HG03060 (cell line): Measurements from ENCODE around the gene GBA2.

Experiments used
- ATAC-seq: cut with Tn5 transposase; IDR thresholded peaks from one replicate; pipeline ENCODE4 v1.9.1; 2021; ENCODE audit warnings: low read depth, moderate number of reproducible peaks; ENCODE audit not compliant: unreplicated experiment

GBA2 gene

DNA sequence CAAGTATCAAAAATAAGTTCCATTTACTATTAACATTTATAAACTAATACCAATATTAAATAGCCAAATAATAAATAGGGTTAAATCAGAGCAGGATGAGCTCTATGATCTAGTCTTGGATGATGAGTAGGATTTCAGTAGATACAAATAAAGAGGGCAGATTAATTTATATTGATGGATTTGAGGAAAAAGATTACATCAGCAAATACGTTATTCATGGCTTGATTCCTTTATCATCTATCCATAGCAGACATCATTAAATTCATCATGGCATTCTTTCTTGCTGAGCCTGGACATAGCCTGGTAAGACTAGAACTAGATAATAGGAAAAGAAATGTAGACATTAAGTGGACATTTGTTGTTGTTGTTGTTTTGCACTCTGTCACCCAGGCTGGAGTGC lies 18.4 kb upstream of the GBA2 start:
- no peak for ATAC-seq

DNA sequence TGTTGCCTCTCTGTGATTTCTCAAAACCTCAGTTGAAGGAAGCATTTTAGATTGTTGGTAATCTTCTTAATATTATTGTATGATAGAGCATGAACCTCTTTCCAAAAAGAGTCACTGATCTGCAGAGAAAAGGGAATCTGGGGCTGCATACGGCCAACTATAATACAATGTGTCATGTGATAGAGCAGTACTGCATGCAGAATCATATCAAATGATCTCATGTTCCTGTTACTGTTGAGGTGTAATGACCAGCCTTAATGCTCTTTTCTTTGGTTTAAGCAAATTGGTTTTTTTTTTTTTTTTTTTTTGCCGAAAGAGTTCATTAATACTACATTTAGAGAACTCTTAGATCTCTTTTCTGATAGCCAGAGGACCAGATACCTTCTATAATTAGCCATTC lies 18.0 kb upstream of the GBA2 start:
- ATAC-seq, result no peak

DNA sequence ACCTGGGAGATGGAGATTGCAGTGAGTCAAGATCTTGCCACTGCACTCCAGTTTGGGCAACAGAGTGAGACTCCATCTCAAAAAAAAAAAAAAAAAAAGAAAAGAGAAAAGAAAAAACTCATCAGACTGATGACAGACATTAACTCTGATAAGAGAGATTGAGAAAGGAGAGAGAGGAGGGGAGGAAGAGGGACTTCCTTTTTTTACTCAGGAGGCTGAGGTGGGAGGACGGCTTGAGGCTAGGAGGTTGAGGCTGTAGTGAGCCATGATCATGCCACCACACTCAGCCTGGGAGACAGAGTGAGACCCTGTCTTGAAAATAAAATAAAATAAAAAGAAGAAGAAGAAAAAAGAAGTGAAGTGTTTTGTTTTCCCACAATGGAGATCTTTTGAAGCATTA lies 14.8 kb upstream of the GBA2 start:
- ATAC-seq, result no peak

DNA sequence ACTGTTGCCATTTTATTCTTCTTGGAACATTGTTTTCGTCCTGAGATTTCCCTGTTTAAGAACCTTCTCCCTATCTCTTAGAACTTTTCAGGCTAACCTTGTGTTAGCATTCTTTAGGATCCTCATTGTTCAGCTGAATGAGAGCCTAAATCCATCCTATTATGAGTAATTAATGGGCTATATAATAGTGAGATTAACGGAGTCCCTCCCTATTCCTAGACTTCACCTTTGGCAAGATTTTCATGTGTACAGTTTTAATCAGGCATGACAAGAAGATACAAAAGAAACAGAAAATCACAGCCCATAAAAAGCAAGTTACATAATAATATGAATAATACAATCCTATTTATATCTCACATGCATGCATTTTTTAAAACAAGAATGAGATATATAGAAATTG lies 14.2 kb upstream of the GBA2 start:
- no peak for ATAC-seq

DNA sequence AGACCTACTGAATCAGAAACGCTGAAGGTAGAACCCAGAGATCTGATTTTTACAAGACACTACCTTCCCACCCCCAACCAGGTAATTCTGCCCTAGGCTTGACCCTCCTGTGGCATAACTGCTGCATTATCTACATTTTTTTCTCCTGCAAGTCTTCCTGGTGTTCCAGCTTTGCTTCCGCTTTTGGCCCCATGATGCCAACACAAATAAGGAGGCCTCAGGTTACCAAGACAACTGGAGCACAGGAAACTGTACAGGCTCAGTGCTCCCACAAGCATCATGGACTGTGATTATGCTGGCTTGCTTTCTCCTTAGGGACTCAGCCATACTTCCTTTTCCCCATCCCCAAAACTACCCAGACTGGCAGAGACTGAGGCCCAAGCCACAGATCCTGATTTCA lies 11.6 kb upstream of the GBA2 start:
- ATAC-seq, result no peak

DNA sequence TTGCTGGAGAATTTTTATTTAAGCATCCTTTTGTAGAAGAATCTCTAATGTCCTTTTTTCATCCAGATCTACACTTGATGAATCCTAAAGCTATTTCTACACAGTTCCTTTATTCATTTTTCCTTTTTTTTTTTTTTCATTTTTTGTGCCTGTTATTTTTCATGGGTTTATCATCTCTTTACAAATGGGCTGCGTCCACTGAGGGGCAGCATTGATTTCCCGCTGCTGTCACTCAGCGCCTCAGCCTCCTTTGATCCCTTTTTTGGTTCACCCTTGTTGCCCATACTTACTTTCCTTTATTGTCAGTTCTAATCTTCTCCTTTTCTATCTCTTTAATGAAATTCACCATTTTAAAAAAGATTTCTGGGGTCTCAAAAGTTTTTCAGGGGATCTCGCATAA lies 10.8 kb upstream of the GBA2 start:
- no peak for ATAC-seq

DNA sequence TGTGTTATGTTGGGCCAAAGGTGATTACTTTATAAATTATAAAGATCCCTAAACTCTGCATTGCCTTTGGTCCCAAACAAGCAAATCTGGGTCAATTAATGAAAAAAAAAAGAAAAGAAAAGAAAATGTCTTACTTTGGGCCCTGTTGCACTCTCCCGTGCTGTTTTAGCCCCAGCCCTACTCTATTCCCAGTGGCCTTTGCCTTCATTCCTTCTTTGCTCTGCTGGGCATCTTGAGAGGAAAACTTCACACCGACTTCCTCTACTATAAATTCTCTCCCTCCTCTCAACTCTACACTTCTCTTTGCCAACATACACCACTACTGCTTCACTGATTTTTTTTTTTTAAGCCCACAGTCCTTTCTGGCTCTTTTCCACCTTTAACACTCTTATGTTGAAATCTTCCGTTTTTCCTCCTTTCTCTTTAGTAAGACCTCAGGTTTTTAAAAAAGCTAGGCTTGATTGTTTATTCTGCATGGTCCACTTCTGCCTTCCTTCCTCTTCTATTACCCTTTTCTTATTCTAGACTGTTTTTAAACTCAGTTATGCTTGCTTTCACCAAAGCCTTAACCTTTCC lies 9.5 kb upstream of the GBA2 start:
- no peak for ATAC-seq

DNA sequence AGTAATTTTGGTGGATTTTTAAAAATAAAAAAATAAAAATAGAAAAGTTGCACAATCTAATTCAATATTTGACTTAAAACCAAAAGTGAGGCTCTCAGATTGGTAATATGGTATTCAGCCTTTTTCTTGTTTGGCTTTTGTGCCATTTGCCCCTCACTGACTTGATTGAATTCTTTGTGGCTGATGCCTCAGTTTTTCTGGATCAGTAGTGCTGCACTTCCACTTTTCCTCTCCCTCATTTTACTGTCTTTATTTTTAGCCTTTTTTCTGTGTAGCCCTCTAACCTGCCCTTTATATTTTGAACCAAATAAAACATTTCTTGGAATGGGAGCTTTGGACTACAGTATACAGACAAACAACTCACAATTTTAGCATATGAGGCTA lies 8.9 kb upstream of the GBA2 start:
- ATAC-seq, result no peak

DNA sequence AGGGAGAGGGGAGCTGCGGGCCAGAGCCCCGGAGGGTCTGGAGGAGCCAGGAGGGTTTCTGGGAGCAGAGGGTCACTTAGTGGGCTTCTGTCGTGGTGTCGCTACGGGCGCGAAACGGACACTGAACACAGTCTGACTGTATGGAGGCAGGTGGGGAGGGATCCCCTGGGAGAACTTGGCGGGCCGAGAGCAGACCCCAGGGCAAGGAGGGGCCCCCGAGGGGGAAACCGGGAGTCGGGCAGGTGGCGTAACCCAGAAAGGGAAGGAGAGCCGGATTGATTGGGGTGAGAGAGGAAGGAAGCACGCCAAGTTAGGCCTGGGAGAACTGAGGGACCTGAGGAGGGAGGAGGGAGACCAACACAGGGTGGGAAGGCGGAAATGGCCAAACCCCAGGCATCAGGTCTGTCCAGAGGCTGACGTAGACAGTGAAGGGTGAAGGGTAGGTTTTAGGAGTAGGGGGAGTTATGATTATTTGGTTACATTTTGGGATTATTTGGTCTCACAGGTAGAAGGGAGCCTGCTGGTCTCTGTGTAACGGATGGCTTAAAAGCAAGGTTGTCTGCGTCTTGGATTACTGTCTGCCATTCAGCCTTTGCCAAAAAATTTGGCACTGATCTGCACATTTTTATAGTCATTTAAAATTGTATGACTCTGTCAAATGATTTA lies 8.3 kb upstream of the GBA2 start:
- no peak for ATAC-seq

DNA sequence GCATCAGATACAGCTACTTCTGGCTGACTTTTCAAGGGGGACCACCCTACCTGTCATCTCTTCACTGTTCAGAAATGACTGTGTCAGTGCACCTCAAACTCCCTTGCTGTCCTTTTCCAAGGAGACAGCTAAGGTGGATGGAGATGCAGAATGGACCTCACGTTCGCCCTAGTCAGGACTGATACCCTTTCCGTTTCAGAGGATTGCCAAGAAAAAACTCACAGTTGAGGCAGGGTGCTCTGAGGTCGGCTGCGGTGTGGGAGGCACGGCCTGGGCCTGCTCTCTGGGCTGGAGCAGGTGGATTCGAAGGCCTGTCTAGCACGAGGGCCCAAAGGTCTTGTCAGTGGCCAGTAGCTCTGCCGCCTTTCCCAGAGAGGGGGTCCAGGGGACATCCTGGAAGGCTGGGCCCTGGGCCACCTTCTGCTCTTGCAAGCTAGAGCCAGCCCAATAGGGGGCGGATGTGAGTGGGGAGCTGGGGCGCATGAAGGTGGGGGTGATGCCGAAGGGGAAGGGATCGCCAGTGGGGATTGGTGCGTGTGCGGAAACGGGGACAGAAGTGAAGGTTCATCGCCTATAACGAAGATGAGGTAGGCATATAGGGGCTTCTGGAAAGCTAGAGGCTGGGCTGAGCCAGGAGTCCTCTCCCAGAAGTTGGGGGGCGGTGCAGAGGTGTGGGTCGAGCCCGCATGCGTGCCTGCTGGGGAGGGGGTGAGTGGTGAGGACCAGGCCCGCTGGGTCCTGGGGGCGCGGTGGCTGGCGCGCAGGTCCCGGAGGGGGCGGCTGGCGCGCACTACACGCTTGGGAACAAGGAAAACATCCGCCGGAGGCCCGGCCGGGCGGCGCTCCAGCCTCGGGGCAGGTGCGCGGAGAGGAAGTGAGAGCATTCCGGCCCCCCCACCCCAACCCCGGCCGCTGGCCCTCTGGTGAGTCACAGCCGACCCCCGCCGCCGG lies 7.5 kb upstream of the GBA2 start:
- ATAC-seq, result no peak

DNA sequence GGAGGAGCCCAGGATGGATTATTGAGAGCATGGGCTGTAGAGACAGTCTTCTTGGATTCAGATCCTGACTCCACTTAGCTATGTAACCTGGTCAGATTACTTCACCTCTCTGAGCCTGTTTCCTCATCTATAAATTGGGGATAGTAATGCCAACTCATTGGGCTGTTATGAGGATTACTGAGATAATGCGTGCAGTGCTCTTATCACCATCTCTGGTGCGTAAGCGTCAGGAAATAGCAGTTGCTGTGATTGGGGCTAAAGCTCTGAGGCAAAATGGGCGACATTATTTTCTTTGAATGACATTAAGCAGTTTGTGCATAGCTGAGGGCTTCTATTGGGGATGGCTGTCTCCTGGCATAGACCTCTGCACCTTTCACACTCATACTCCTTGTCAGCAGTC lies 6.0 kb upstream of the GBA2 start:
- no peak for ATAC-seq

DNA sequence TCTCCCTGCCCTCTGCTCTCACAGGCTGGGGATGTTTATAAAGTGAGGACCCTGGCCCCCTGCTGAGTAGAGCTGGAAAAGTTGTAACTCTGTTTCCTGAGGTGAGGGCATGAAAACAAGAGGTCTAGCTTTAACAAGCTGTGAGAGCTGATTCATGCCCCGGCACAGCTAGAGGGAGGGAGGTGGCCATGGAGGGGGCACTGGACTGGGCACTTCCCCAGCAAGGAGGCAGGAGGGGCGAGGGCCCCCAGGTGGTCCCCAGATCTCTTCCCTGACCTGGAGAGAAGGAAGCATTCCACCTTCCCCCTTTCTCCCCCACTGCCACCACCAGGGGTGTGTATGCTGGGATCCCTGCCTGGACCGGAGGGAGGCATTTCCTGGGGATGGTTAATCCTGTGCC lies 5.2 kb upstream of the GBA2 start, which contains the start of gene MSMP:
Gene MSMP (minus strand): TSS at position 13 of the 400 bp plus-strand sequence. CDS start 147 bp downstream, outside the sequence.
- ATAC-seq, result no peak

DNA sequence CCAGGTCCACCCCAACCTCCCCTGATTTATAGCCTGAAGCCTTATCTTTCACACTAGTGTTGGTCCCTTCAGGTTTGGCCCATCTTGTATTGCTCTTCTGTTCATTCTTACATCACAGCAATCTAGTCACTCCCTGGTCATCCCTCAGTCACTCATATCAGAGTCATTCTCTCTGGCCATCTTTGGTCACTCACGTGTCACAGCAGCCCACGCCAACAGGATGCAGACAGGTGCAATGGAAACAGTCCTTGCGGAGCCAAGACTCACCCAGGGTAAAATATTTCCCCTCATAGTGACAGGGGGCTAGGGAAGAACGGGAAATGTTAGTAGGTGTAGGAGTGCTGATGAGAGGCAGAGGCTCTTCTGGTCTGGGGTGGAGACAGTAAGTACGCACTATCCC lies 4.4 kb upstream of the GBA2 start:
- ATAC-seq, result no peak

DNA sequence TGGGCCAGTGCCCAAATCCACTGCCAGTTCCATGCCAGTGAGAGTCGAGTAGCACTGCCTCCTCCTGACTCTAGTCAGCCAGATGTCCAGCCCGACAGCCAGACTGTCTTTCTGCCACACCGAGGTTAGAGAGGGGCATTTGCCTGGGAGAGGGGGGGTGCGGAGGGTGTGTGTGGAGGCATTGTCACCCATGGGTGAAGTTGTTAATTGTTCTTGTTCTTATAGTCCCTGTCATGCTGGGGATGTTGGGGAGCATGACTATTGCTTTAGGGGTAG lies 1.2 kb upstream of the GBA2 start:
- no peak for ATAC-seq

DNA sequence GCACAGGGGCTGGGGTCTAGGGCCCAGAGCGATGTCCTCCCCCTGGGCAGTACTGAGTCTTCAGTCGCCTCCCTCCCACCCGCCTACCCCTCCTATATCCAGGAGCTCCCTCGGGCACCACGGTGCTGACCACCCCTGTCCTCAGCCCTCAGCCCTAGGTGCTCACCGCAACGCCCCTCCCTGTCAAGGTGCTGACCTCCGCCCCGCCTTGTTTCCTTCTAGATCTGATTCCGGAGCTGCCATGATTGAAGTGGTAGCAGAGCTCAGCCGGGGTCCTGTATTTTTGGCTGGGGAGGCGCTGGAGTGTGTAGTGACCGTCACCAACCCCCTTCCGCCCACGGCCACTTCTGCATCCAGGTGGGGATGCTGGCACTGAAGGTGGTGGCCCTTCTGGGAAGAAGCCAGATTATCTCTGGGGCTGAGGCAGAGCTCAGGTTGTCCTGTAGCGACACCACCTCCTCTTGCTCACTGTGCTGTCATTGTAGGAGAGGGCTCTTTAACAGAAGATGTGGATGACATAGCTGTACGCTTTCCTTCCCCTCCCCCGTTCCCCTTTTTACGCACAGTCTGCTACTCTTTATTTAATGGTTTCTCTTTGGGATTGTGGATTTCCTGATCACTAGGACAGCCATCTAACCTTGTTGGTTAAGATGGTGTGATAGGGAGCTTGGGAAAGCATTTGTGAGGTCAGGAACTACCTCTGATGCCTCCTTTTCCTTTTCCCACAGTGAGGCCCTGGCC lies 657 bp upstream of the GBA2 start:
- ATAC-seq, result no peak

DNA sequence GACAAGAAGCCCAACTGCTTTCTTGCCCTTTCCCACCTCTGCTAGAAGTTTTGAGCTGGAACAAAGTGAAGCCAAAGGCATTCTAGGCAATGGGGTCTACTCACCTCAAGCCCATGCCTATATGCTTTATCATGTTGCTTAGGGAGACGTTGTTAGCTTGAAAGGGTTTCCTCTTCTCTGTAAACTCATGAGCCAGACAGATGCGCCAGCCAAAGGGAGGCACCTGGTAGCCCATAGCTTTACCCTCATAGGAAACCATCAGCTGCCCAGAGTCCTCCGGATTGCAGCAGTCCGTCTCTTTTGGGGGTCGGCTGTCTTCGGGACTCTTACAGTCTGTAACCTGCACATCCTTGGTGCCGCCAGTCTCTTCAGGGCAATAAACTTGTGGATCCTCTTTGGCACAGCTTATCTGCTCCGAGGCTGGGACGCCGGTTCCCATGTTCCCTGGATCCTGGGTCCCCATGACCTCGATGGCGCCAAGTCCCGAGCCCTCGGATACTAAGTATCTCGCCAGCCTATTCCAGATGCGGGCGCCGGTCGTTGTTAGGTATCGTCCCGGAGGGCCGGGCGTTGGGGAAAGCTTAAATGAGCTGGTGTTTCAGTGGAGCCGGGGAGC lies 678 bp downstream of the GBA2 start:
- no peak for ATAC-seq

DNA sequence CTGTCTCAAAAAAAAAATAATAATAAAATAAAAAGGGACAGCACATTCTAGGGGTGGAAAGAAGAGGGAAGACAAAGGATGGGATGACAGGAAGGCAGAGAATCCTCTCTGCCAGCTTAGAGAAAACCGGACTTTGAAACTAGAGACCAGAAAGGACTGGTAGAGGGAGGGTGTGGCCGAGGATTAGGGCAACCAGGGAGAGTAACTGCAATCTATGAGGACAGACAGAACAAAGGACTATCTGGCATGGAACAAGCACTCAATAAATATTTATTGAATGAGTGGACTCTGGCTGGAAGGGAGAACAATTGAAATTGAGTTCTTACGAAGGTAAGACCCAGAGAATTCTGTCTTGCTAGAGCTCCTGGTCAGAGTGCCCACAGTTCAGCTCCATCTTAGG lies 2.4 kb downstream of the GBA2 start:
- no peak for ATAC-seq

DNA sequence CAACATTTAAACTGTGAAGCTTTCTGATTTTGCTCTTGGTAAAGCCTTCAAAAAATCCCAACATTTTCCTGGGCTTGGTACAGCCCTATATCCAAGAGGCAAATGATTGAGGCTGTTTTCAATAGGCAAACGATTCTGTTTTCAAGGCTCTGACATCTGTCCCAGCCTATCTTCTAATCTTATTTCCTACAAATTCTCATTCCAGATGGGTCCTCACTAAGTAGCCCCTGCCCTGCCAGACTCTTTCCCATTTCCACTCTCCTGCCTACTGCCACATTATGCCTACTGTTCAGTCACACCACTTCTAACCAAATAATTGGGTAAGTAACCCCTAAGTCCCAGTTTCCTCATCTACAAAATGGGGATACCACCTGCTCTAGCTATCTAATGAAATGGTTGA lies 3.5 kb downstream of the GBA2 start:
- no peak for ATAC-seq

DNA sequence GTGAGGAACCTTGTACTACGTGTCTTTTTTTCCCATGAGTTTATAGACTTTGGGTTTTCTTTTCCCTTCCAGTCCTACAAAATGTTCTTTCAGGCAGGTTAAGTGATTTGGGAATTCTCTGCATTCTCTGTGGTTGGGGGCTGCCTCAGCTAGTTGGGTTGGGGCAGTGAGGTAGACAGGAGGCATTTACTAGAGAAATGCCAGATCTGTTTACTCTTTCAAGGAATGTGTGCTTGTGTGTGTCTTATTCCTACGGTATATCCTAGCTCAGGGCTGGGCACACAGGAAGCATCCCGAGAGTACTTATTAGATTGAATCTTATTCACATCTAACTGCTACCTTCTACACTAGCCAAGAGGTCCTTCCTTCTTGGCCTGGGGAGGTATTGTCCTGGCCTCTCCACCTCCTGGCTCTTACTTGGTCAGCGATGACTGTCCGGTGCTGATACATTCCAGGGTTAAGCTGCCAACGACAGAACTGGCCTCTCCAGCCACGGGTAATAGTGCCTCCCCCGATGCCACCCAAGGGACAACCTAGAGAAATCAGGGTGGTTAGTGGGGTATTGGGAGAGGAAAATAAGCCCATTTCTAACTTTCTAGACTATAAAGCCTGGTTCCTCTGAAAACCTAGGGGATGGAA lies 5.0 kb downstream of the GBA2 start:
- no peak for ATAC-seq

DNA sequence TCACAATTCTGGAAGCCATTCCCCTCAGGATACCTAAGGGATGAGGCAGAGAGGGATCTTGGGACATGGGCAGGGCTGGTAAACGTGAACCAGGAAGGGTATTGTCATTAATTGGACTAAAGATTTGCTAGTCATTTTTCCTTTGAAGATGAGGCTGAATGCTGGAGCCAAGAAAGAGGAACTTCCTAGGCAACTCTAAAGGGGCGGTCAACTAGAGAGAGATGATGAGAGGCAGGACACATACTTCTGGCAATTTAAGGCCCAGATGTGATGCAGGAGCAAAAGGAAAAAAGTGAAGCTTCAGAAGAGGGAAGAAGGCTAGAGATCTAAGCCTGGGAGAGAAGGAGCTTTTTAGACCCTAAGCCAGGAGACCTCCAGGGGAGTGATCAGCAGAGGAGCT lies 5.6 kb downstream of the GBA2 start:
- no peak for ATAC-seq
